GM19468 (cell line): ENCODE measurements around the gene PRLH.

Source experiments
- ATAC-seq: cut with Tn5 transposase; IDR thresholded peaks from one replicate; pipeline ENCODE4 v1.9.1; 2021; ENCODE audit warnings: mild to moderate bottlenecking, moderate library complexity, moderate number of reproducible peaks; ENCODE audit not compliant: unreplicated experiment; ENCODE audit errors: extremely low read depth

PRLH gene

DNA sequence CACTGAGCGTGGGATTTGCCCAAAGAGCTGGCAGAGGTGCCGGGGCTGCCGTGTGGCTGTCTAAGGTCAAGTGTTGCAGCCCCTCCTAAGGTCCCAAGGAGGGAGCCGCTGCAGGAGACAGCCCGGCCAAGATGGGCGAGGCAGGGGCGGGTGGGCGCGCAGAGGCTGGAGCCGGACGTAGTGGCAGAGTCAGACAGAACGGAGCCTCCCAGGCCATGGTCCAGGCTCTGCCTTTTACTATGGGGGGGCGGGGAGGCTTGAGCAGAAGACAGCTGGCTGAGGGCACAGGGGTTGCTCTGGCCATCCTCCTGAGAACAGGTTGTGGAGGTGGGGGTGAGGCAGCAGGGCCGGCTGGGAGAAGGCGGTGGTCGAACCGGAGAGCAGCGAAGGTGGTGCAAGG lies 27.5 kb upstream of the PRLH start:
- ATAC-seq = no peak

DNA sequence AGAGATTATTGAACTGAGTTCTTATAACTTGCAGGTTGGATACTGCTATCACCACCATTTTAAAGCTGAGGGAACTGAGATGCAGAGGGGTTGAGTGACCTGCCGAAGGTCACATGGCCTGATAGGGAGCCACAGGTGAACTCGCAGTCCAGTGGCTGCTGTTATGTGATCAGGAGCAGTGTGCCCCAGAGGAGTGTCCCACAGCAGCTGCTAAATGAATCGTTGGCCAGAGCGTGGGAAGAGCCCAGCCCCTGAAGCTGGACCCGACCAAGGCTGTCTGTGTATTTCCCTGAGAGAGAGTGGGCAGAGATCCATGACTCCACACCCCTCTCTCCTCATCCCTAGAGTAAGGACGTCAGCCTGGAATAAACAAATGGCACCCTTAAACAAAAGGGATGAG lies 26.7 kb upstream of the PRLH start:
- no peak for ATAC-seq

DNA sequence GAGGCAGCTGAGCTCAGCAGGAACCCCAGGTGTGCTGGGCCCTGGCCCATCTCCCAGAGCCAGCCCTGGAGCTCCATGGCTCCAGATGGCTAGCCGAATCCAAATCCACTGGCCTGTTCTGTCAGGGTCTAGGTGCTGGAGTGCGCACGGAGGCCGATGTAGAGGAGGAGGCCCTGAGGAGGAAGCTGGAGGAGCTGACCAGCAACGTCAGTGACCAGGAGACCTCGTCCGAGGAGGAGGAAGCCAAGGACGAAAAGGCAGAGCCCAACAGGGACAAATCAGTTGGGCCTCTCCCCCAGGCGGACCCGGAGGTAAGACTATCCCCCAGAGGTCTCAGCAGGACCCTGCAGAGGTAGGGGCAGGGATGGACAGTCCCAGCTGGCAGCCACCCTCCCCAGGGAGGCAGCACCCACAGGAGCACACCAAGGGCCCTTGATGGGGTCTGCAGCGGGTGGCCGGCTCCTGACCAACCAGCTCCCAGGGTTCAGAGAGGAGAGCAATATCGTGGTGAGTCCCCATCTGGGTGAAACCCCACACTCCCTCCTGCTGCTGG lies 26.1 kb upstream of the PRLH start:
- ATAC-seq = no peak

DNA sequence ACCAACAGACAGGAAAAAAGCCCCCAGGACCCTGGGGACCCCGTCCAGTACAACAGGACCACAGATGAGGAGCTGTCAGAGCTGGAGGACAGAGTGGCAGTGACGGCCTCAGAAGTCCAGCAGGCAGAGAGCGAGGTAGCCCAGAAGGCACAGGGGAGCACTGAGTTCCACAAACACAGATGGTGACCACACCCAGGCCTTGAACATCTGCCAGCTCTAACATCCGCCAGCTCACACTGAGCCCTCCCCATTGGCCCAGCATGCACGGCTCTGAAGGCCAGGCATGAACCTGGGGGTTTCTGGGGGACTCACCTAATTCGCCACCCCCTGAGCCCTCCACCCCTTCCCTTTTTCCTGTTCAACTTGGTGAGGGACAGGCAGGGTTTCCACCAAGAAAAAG lies 25.6 kb upstream of the PRLH start:
- no peak for ATAC-seq

DNA sequence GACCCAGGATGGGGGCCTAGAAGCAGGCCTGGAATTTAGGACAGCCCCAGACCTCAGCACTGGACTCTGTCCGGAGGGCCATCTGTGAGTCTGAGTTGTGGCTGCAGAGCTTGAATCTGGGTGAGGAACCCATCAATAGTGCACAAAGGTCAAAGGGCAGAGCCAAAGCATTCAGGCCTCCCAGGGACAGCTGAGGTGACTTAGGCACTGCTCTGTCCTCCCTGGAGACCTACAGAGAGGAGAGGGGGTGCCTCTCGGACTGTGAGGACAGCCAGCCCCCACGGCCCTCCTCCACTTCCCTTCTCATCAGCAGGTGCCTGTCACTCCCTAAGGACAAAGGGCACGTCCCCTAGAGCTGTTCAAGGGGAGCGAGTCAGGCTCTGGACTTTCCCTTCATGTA lies 25.1 kb upstream of the PRLH start:
- ATAC-seq = no peak

DNA sequence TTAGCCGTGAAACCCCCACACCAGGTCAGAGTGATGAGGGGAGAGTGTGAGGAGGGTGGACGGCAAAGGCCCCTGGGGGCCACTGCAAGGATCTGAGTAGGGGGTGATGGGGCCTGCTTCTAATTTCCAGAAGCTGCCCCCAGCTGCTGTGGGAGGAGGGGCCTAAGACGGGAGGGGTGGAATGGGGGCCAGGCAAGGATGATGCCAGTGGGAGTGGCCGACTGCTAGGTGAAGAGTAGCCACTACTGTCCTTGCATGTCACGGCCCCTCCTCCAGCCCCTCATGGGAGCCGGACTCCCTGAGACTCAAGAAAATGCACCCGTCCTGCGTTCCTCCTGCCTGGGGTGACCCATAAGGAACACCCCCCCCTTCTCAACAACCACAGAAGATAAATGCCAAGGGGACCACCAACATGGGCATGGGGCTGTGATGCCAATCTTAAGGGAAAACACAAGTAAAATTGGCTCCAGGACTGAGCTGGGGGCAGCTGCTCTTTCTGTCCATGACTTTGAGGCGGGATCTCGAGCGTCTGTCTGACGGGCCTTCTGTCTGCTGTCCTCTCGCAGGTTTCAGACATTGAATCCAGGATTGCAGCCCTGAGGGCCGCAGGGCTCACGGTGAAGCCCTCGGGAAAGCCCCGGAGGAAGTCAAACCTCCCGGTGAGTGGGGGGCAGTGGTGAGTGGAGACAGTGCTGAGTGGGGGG lies 24.2 kb upstream of the PRLH start:
- ATAC-seq = no peak

DNA sequence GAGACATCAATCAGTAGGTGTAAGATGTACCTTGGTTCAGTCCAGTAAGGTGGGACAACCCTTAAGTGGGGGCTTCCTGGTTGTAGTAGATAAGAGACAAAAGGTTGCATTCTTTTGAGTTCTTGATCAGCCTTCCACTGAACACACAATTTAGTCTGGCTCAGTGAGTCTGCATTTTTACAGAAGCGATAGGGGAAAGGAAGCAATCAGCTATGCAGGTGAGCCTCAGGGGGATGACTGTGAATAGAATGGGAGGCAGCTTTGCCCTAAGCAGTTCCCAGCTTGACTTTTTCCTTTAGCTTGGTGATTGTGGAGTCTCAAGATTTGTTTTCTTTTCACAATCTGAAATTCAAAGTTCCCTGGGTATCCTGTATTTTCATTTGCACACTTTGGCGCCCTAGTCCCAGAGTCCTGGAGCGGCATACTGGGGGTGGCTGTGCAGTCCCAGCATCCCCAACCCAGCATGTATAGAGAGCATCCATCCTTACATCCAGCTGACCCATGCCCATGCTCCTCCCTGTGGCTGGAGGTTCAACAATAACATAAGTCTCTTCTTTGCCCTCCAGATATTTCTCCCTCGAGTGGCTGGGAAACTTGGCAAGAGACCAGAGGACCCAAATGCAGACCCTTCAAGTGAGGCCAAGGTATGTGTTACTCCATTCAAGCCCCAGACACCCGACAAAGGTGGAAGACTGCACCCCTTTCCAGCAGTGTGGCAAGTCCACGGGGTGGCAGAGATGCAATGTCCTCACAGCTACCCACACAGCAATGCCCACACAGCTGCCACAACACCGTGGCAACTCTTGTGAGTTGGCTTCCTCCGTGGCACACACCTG lies 20.1 kb upstream of the PRLH start:
- ATAC-seq = no peak

DNA sequence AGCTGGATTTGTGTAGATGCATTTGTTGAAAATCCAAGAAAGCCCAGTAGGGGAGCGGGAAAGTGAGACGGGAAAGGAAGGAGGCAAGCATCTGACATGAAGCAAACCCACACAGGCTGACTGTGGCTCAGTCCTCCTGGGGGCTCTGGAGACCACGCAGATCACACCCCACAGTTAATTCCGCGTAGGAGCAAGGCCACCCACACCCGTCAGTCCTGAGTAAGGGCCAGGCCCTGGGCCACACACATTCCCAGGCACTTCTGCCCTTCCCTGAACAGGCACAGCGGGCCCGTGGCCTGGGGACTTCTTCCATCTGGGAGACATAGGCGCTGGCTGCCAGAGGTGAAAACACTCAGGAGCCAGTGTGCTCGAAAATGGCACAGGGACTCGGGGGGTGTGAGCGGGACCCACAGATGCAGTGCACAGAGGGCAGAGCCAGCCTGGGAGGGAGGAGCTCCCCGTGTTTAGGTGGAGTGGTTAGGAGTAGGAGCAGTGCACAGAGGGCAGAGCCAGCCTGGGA lies 19.4 kb upstream of the PRLH start:
- no peak for ATAC-seq

DNA sequence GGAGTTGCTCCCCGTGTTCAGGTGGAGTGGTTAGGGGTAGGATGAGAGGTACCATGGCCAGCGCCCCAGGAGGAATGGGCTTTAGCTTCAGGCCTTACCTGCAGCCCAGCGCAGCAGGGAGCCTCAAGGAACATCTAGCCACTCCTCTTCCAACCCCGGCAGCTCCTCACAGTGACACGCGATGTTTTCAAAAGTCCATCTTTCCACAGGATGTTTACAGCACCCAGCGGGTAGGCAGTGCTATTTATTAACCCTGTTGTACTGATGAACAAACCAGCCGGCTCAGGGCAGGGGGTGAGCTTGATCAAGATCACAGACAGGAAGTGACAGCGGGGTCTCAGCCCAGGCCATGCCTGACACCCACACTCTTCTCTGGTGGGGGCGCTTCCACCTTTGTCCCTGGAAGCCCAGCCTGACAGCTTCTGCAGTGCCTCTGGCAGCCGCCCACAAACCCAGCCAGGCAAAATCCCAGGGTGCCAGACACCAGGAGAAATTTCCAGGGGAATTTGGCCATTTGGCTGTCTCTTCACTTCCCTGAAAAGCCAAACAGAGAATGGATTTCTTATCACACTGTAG lies 18.4 kb upstream of the PRLH start:
- no peak for ATAC-seq

DNA sequence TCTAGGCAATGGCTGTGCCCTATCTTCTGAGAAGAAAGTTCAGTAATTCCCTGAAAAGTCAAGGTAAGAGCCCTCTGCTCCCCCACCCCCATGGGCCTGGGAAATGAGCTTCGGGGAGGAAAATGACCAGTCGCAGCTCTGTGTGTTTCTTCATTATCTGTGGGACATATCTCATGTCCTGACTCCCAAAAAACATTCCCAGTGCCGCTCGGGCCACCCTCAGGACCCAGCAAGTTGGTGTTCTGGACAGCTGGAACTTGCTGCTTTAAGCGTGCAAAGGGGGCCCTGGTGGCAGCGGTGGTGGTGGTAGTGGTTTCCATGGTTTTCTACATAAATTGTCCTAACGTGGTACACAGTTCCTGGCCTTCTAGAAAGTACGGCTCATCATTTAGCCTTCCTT lies 17.2 kb upstream of the PRLH start:
- no peak for ATAC-seq

DNA sequence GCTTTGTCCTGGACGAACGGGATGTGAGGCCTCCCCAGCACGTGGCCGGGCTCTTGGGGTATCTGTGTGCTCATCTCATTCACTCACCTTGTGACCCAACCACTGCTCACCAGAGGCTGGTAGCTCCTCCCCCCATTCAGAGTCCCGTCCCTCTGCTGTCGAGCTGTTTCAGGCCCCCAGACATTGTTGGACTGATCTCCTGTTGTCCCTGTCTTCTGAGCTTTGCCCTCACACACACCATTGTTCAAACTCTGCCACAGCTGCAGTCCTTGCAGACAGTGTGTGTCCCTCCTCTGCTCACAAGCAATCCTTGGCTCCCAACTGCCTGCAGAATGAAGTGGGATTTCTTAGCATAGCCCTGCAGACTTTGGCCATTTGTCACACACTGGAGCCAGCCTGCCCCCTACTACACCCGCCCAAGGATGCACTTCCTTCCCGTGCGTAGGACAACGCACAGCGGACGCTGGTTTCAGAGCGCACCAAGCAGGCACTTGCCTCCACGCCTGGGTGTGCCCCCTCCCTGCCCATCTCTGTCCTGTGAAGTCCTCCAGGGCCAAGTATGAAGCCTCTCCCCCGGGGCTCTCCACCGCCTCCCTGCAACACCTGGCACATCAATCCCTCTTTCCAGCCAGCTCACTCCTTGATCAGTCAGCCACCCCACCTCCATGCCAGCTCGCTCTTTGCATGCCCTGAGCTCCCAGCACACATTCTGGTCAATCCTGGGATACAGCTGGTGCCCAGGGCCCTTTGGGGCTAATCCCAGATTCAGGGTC lies 16.5 kb upstream of the PRLH start:
- no peak for ATAC-seq

DNA sequence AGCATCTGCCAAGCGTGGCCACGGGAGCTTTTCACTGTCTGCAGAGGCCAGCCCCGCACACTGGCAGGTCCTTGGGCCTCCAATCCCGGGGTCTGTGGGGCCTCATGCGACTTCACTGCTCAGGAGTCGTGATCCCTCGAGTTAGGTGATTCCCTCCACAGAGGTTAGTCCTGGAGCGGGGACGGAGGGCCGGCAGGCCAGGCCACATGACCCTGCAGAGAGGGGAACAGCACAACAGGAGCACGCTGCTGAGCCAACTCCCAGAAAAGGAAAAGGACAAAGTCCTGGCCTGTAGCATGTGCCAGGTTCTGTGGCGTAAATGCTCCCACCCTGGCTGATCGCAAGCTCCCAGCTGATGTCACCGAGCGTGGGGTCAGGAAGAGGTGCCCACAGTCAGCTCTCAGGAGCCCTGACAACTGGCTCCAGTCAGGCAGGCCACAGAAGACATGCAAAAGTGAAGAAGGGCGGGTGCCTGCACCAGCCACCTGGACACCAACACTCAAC lies 15.3 kb upstream of the PRLH start:
- no peak for ATAC-seq

DNA sequence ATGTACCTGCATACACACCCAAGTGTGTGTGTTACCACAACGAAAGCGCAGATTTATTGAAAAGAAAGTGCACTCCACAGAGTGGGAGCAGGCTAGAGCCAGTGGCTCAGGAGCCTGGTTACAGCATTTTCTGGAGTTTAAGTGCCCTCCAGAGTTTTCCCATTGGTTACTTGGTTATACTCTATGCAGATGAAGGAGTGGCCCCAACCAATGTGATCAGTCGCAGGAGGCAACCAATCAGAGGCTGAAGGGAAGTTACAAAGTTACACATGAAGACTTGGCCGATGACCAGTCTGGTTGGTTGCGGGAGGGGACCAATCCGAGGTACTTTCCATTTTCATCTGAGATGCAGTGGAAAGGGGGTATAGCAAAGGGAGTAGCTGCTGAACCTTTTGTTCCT lies 13.5 kb upstream of the PRLH start:
- ATAC-seq = no peak

DNA sequence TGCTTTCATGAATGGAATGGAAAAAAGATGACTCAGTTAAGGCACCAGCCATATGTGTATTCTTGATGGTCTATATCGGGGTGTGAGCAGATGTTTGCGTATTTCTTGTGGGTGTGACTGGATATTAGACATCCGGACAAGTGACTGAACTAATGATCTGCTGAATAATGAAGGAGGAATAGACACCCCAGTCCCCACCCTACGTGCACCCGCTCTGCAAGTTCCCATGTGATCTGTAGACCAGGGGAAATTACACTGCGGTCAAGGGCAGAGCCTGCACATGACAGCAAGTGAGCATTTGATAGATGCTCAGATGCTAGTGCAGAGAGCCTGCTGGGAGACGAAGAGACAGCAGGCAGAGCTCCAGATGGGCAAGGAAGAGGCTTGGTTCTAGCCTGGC lies 12.4 kb upstream of the PRLH start:
- ATAC-seq = no peak

DNA sequence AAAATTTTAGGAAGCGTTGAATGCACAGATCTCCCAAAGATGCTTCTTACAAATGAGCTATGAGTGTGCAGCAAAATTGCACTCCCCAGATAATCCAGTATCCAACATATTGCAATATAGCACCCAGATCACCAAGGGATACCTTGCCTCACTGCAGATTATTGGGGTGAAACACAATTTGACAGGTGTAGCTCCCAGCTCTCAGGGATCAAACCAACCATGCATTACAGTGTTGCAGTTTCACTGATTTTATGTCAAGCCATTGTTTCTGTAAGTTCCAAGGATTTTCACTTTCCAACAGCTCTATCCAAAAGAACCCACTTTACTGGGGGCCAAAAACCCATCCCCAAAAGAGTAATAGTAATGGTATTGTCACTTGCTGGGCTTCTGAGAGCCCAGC lies 10.8 kb upstream of the PRLH start:
- ATAC-seq = no peak

DNA sequence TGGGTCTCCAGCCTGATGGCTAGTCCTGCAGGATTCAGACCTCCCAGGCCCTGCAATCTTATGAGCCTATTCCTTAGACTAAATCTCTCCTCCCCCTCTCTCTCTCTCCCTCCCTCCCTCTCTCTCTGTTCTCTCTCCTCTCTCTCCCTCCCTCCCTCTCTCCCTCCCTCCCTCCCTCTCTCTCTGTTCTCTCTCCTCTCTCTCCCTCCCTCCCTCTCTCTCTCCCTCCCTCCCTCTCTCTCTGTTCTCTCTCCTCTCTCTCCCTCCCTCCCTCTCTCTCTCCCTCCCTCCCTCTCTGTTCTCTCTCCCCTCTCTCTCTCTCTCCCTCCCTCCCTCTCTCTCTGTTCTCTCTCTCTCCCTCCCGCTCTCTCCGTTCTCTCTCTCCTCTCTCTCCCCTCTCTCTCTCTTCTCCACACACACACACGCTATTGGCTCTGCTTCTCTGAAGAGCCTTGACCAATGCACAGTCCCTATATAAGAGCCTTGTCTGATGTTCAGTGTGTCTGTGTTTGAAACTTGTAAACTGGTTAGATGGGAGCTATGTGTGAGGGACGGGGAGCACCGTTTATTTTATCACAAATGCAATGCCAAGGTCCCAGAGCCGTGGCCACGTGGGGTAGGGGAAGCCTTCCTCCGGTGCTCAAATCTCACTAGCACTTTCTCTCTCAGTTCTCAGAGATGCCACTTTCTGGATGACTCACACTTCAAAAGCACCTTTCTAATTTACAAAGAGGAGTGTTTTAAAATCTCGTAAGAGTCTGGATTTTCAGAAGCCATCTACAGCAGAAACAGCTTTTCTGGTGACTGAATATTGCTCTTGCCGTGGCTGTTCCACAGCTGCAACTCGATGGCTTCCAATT lies 9.4 kb upstream of the PRLH start:
- ATAC-seq = peak; percentile 90

DNA sequence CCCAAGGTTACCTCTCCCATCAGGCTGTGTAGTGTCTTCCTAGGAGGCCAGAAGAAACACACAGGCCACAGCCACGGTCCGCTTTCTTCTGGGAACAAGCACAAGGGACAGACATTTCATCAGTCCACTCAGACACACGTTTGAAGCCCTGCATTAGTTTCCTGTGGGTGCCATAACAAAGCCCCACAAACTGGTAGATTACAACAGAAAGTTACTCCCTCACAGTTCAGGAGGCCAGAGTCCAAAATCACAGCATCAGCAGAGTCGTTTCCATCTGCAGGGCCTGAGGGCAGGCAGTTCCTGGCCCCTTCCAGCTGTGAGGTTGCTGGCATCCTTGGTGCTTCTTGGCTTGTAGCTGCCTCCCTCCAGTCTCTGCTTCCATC lies 8.8 kb upstream of the PRLH start:
- peak; percentile 15 for ATAC-seq

DNA sequence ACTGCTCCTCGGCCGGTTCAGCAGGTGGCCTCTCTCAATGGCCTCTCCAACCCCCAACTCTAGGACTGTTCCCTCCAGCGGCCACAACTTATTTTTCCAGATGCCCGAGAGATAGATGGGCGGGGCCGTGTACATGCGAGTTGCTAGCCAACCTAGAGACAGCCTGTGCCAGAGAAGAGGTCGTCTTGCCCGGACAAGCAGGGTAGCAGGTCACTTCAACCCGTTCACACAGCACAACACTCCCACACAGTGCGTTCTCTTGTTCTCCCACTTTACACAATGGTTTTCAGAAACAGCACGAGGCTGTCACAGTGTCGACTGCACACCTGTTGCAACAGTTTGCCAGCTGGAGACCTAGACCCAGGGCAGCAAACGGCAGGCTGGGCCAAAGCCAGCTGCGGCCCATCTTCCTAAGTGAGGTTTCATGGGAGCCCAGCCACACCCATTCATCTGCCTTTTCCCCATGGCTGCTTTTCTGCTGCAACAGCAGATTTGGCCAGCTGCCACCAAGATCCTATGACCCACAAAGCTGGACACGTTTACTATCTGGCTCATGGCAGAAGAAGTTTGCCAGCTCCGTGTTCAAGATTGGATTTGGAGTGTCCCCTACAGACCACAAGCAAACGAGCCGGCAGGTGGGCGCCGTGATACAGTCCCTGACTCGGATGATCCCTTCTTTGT lies 7.3 kb upstream of the PRLH start:
- ATAC-seq = no peak

DNA sequence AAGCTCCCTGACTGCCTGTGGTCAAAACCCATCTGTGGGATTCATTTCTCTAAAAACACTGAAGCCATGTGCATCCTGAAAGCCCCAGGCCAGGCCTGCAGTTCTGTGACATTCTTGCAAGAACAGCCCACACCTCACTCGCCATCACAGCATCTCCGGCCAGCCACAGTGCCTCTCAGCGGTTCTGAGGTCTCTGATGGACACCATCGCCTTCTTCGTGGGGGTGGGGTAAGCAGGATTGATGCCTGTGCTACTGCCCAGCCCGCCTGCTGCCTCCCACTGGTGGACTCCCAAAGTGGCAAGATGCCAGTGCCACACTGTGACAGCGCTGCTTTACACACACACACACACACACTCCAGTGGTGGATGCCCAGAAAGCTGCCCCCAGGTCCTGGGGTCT lies 5.2 kb upstream of the PRLH start:
- no peak for ATAC-seq
